PFSK-1 (cell line): ENCODE data around the gene GALNT9.

Source experiments
- FOXP2 ChIP-seq: optimal IDR thresholded peaks from 2 replicates; pipeline ENCODE3; 2011; ENCODE audit warnings: borderline replicate concordance, control low read depth, inconsistent platforms; ENCODE audit not compliant: insufficient read depth; ENCODE audit errors: extremely low read length, extremely low read depth
- POLR2AphosphoS5 ChIP-seq: IDR thresholded peaks from 2 replicates; pipeline ENCODE4 v1.6.1; 2012; ENCODE audit warnings: low read depth, mild to moderate bottlenecking, control low read depth, low read length, moderate library complexity
- SIN3A ChIP-seq: IDR thresholded peaks from 2 replicates; pipeline ENCODE4 v1.6.1; 2012; ENCODE audit warnings: mild to moderate bottlenecking, low read length, moderate library complexity, borderline replicate concordance; ENCODE audit not compliant: insufficient read depth
- TAF1 ChIP-seq: IDR thresholded peaks from 2 replicates; pipeline ENCODE4 v1.6.1; 2012; ENCODE audit warnings: low read length, control low read depth, borderline replicate concordance; ENCODE audit not compliant: insufficient read depth
- TF ChIP-seq, protein P1 (sequence below), 2 experiments: IDR thresholded peaks; 2 replicates each; pipeline versions ENCODE4 v1.6.1 to v1.8.0; 2011 to 2012; ENCODE audit warnings: low read depth in 2 of 2, low read length in 2 of 2, control low read depth in 1 of 2, inconsistent platforms in 1 of 2, mild to moderate bottlenecking in 1 of 2, moderate library complexity in 1 of 2; ENCODE audit not compliant: insufficient read depth in 1 of 2

GALNT9 gene

DNA sequence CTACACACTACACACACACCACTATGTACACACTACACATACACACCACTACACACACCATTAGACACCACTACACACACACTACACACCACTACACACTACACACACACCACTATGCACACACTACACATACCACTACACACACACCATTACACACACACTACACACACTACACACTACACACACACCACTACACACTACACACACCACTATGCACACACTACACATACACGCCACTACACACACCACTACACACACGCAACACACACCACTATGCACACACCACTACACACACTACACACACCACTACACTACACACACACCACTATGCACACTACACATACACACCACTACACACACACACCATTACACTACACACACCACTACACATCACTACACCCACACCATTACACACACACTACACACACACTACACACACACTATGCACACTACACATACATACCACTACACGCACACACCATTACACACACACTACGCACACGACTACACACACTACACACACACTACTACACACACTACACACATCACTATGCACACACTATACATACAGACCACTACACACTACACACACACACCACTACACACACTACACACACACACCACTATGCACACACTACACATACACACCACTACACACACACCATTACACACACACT lies 171.5 kb downstream of the GALNT9 start:
- no peak for TF ChIP-seq POLR2AphosphoS5
- TF ChIP-seq TAF1: no peak
- no peak for TF ChIP-seq SIN3A
- TF ChIP-seq FOXP2: no peak
- TF ChIP-seq, protein P1, sequence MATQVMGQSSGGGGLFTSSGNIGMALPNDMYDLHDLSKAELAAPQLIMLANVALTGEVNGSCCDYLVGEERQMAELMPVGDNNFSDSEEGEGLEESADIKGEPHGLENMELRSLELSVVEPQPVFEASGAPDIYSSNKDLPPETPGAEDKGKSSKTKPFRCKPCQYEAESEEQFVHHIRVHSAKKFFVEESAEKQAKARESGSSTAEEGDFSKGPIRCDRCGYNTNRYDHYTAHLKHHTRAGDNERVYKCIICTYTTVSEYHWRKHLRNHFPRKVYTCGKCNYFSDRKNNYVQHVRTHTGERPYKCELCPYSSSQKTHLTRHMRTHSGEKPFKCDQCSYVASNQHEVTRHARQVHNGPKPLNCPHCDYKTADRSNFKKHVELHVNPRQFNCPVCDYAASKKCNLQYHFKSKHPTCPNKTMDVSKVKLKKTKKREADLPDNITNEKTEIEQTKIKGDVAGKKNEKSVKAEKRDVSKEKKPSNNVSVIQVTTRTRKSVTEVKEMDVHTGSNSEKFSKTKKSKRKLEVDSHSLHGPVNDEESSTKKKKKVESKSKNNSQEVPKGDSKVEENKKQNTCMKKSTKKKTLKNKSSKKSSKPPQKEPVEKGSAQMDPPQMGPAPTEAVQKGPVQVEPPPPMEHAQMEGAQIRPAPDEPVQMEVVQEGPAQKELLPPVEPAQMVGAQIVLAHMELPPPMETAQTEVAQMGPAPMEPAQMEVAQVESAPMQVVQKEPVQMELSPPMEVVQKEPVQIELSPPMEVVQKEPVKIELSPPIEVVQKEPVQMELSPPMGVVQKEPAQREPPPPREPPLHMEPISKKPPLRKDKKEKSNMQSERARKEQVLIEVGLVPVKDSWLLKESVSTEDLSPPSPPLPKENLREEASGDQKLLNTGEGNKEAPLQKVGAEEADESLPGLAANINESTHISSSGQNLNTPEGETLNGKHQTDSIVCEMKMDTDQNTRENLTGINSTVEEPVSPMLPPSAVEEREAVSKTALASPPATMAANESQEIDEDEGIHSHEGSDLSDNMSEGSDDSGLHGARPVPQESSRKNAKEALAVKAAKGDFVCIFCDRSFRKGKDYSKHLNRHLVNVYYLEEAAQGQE (IDR thresholded peaks at IDR 0.05; ENCODE audit: insufficient read depth in 1 of 2, low read depth in 2 of 2, low read length in 2 of 2): no peak

DNA sequence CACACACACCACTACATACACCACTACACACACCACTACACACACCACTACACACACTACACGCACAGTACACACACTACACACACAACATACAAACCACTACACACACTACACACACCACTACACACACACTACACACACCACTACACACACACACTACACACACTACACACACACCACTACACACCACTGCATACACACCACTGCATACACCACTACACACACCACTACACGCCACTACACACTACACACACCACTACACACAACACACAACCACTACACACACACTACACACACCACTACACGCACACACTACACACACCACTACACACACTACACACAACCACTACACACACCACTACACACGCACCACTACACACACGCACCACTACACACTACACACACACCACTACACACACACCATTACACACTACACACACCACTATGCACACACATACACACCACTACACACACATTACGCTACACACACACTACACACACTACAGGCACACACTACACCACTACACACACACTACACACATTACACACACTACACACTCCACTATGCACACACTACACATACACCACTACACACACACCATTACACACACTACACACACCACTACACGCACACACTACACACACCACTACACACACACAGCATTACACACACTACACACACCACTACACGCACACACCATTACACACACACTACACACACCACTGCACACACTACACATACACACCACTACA lies 172.6 kb downstream of the GALNT9 start:
- TF ChIP-seq FOXP2 (no peak), POLR2AphosphoS5 (no peak), TAF1 (no peak), SIN3A (no peak)
- TF ChIP-seq, protein P1 (IDR thresholded peaks at IDR 0.05; ENCODE audit: insufficient read depth in 1 of 2, low read depth in 2 of 2, low read length in 2 of 2): no peak

GRCh38 chr12:132155771-132156572 lies 173.4 kb downstream of the GALNT9 start:
- TF ChIP-seq, protein P1 (IDR thresholded peaks at IDR 0.05; ENCODE audit: insufficient read depth in 1 of 2, low read depth in 2 of 2, low read length in 2 of 2): no peak
- TF ChIP-seq POLR2AphosphoS5: no peak
- no peak for TF ChIP-seq TAF1
- no peak for TF ChIP-seq FOXP2
- TF ChIP-seq SIN3A: no peak

DNA sequence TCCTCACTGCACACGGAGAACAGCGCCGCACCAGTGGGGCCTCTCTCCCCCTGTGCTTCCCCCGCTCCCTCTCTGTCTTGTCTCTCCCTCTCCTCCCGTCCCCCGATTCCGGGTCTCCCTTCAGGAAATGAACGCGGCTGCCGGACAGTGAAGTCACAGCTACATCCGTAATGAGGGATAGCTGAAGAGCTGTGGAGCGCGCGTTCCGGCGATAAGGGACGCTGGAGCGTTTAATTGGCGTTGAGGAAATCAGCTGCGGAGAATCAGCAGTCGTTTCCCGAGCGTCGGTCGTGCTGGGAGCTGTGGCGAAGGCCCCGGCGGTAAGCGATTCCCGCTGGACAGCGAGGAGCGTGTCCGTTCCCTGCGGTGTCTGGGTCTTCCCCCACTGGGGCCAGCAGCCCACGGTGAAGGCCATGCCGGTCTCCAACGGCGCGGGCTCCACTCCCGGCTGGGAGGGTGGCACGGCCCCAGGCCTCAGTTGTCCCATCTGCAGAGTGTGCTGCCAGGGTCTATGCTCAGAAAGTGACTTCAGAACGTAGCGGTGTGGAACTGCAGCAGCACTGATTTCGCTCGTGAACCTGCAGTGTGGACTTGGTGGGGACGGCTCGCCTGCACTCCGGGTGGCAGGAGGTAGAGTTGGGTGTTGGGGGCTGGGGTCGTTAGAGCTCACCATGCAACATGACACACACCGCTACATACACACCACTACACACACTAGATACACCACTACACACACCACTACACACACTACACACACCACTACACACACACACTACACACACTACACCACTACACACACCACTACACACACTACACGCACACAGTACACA lies 174.2 kb downstream of the GALNT9 start:
- TF ChIP-seq SIN3A: no peak
- no peak for TF ChIP-seq POLR2AphosphoS5
- no peak for TF ChIP-seq TAF1
- no peak for TF ChIP-seq FOXP2
- TF ChIP-seq, protein P1 (IDR thresholded peaks at IDR 0.05; ENCODE audit: insufficient read depth in 1 of 2, low read depth in 2 of 2, low read length in 2 of 2): no peak
